Skeletal muscle tissue (tissue), 4 donors: ENCODE results near the gene PAQR4. TPM values are rescaled to one million over a fixed set of nuclear protein-coding genes. Genes with fewer than 3 reads are reported as not detected.
"Not testable (repeated sequence)": the region's sequence is repeated elsewhere in the genome, so short reads cannot be mapped to it uniquely, and the experiment has no call there.

Experiments used
- H3K27ac ChIP-seq: one replicate; pipeline ENCODE4 v1.7.0; 2013; ENCODE audit warnings: mild to moderate bottlenecking, low read depth, low read length, inconsistent platforms
- H3K27me3 ChIP-seq, 3 donors: one replicate each; pipeline ENCODE4 v1.7.0; 2013; ENCODE audit warnings: low read length in 3 of 3; ENCODE audit not compliant: control insufficient read depth in 3 of 3, insufficient read depth in 3 of 3
- H3K36me3 ChIP-seq, 3 donors: one replicate each; pipeline ENCODE4 v1.7.0; 2013; ENCODE audit warnings: low read length in 3 of 3; ENCODE audit not compliant: control insufficient read depth in 3 of 3, insufficient read depth in 3 of 3
- H3K4me1 ChIP-seq, 3 donors: one replicate each; pipeline ENCODE4 v1.7.0; 2013; ENCODE audit warnings: low read length in 3 of 3, mild to moderate bottlenecking in 3 of 3; ENCODE audit not compliant: control insufficient read depth in 3 of 3, insufficient read depth in 3 of 3
- H3K4me3 ChIP-seq, 3 donors: one replicate each; pipeline ENCODE4 v1.7.0; 2013; ENCODE audit warnings: low read length in 3 of 3
- H3K9ac ChIP-seq, 3 donors: one replicate each; pipeline ENCODE4 v1.7.0; 2013; ENCODE audit warnings: low read length in 3 of 3, mild to moderate bottlenecking in 3 of 3, moderate library complexity in 2 of 3, low read depth in 1 of 3
- H3K9me3 ChIP-seq, 3 donors: one replicate each; pipeline ENCODE4 v1.7.0; 2013; ENCODE audit warnings: low read length in 3 of 3; ENCODE audit not compliant: control insufficient read depth in 3 of 3
- total RNA-seq: library from RNA; depleted of rRNA; stranded (reverse); fragments of >200 nt; gene quantifications from one replicate; pipeline ENCODE4 v1.2.3, GENCODE V29; 2014
- donor health status: Osteomylitis.

The PAQR4 gene
- total RNA-seq, 1 donor from 2014 or later: 2.1 TPM

- Histone ChIP-seq H3K9me3 (no peaks in the 10 kb centered on the region), H3K27ac (no peak overlapping the region), H3K27me3 (no peaks in the 10 kb centered on the region), H3K9ac (no peak overlapping the region), H3K4me3 (no peak overlapping the region), H3K36me3 (peaks cover 16 to 35% (median 31%) of the 10 kb centered on the region in 3 donors), H3K4me1 (peaks cover 7 to 9% (median 8%) of the 10 kb centered on the region in 3 donors)
These were observed 39.5 kb upstream of the PAQR4 start for GRCh38 chr16:2929693-2930092.

- H3K4me1 ChIP-seq: peaks cover 7 to 9% (median 8%) of the 10 kb centered on the region in 3 donors
These were observed 38.9 kb upstream of the PAQR4 start for GRCh38 chr16:2930236-2930635.

GRCh38 chr16:2931231-2931914, 37.8 kb upstream of the PAQR4 start:
- not testable (repeated sequence) for H3K27ac ChIP-seq, H3K4me3 ChIP-seq, H3K9ac ChIP-seq, H3K4me1 ChIP-seq, H3K9me3 ChIP-seq, H3K27me3 ChIP-seq
- peaks cover 26 to 44% (median 34%) of the 10 kb centered on the region in 3 donors for H3K36me3 ChIP-seq

More at GRCh38 chr16:2930236-2930635, 38.9 kb upstream of the PAQR4 start:
- H3K9me3 ChIP-seq: no peaks in the 10 kb centered on the region
- no peaks in the 10 kb centered on the region for H3K27me3 ChIP-seq
- no peak overlapping the region for H3K27ac ChIP-seq
- H3K36me3 ChIP-seq: peaks cover 18 to 37% (median 31%) of the 10 kb centered on the region in 3 donors
- H3K9ac ChIP-seq: no peak overlapping the region
- no peak overlapping the region for H3K4me3 ChIP-seq

- Histone ChIP-seq H3K36me3 (peaks cover 43 to 56% (median 49%) of the 10 kb centered on the region in 3 donors), H3K9me3 (no peaks in the 10 kb centered on the region), H3K4me3 (no peak overlapping the region), H3K27ac (no peak overlapping the region), H3K4me1 (peaks cover 0 to 7% (median 0%) of the 10 kb centered on the region in 3 donors), H3K27me3 (no peaks in the 10 kb centered on the region), H3K9ac (no peak overlapping the region)
These were observed 36.0 kb upstream of the PAQR4 start for GRCh38 chr16:2933136-2933535.

GRCh38 chr16:2933701-2934100, 35.4 kb upstream of the PAQR4 start:
- H3K27me3 ChIP-seq: no peaks in the 10 kb centered on the region
- H3K36me3 ChIP-seq: peaks cover 46 to 58% (median 51%) of the 10 kb centered on the region in 3 donors
- H3K27ac ChIP-seq: no peak overlapping the region
- no peak overlapping the region for H3K4me3 ChIP-seq
- H3K4me1 ChIP-seq: peaks cover 0 to 6% (median 0%) of the 10 kb centered on the region in 3 donors
- H3K9me3 ChIP-seq: no peaks in the 10 kb centered on the region
- no peak overlapping the region for H3K9ac ChIP-seq

- no peak overlapping the region for H3K9ac ChIP-seq
- H3K36me3 ChIP-seq: peaks cover 48 to 59% (median 57%) of the 10 kb centered on the region in 3 donors
- H3K27ac ChIP-seq: no peak overlapping the region
These were observed 34.7 kb upstream of the PAQR4 start for GRCh38 chr16:2934450-2934849.

GRCh38 chr16:2936436-2937011, 32.6 kb upstream of the PAQR4 start:
- H3K4me3 ChIP-seq: no peak overlapping the region
- H3K27ac ChIP-seq: no peak overlapping the region
- peaks cover 56 to 61% (median 58%) of the 10 kb centered on the region in 3 donors for H3K36me3 ChIP-seq
- no peaks in the 10 kb centered on the region for H3K9me3 ChIP-seq
- H3K9ac ChIP-seq: no peak overlapping the region
- peaks cover 0 to 3% (median 0%) of the 10 kb centered on the region in 3 donors for H3K4me1 ChIP-seq
- H3K27me3 ChIP-seq: no peaks in the 10 kb centered on the region

More at GRCh38 chr16:2934450-2934849, 34.7 kb upstream of the PAQR4 start:
- Histone ChIP-seq H3K27me3 (no peaks in the 10 kb centered on the region), H3K9me3 (no peaks in the 10 kb centered on the region), H3K4me1 (peaks cover 0 to 3% (median 0%) of the 10 kb centered on the region in 3 donors), H3K4me3 (no peak overlapping the region)

GRCh38 chr16:2937170-2937569, 32.0 kb upstream of the PAQR4 start:
- peaks cover 57 to 65% (median 58%) of the 10 kb centered on the region in 3 donors for H3K36me3 ChIP-seq
- peaks cover 0 to 3% (median 0%) of the 10 kb centered on the region in 3 donors for H3K4me1 ChIP-seq
- no peak overlapping the region for H3K27ac ChIP-seq
- no peaks in the 10 kb centered on the region for H3K27me3 ChIP-seq
- H3K9me3 ChIP-seq: no peaks in the 10 kb centered on the region
- H3K4me3 ChIP-seq: no peak overlapping the region
- H3K9ac ChIP-seq: no peak overlapping the region

GRCh38 chr16:2938206-2938605, 30.9 kb upstream of the PAQR4 start:
- Histone ChIP-seq H3K4me1 (peaks cover 0 to 3% (median 0%) of the 10 kb centered on the region in 3 donors), H3K9me3 (no peaks in the 10 kb centered on the region), H3K27ac (no peak overlapping the region), H3K36me3 (peaks cover 54 to 63% (median 62%) of the 10 kb centered on the region in 3 donors), H3K9ac (no peak overlapping the region), H3K4me3 (no peak overlapping the region), H3K27me3 (no peaks in the 10 kb centered on the region)

- Histone ChIP-seq H3K36me3 (peaks cover 43 to 62% (median 56%) of the 10 kb centered on the region in 3 donors), H3K4me3 (no peak overlapping the region)
These were observed 29.2 kb upstream of the PAQR4 start for GRCh38 chr16:2939968-2940367.

More at GRCh38 chr16:2939968-2940367, 29.2 kb upstream of the PAQR4 start:
- H3K27me3 ChIP-seq: no peaks in the 10 kb centered on the region
- H3K4me1 ChIP-seq: peaks cover 0 to 3% (median 0%) of the 10 kb centered on the region in 3 donors
- H3K27ac ChIP-seq: no peak overlapping the region
- no peak overlapping the region for H3K9ac ChIP-seq
- no peaks in the 10 kb centered on the region for H3K9me3 ChIP-seq
